H7 (cell line): ENCODE data around the gene TMEM42. TPM values are rescaled to one million over a fixed set of nuclear protein-coding genes. Genes with fewer than 3 reads are reported as not detected.

Source experiments
- DNase-seq: peaks from one replicate; pipeline ENCODE4 v3.0.0; 2012
- H3K27me3 ChIP-seq: 2 replicates; pipeline ENCODE4 v1.6.0; 2011; ENCODE audit warnings: mild to moderate bottlenecking, low read length; ENCODE audit not compliant: control insufficient read depth, insufficient read depth
- H3K36me3 ChIP-seq: replicated peaks from 2 replicates; pipeline ENCODE4 v1.5.1; 2011; ENCODE audit warnings: low read length; ENCODE audit not compliant: control insufficient read depth, insufficient read depth
- H3K4me3 ChIP-seq: 2 replicates; pipeline ENCODE4 v1.5.1; 2011; ENCODE audit warnings: low read depth, mild to moderate bottlenecking, control low read depth, low read length, moderate library complexity; ENCODE audit not compliant: insufficient read depth
- total RNA-seq: library from RNA; depleted of rRNA; stranded (reverse); fragments of >200 nt; shearing (Covaris generic); gene quantifications from 2 replicates; pipeline ENCODE4 v1.2.3, GENCODE V29; 2014

The TMEM42 gene
- total RNA-seq, 1 experiment from 2014 or later: 16.0 TPM

DNA sequence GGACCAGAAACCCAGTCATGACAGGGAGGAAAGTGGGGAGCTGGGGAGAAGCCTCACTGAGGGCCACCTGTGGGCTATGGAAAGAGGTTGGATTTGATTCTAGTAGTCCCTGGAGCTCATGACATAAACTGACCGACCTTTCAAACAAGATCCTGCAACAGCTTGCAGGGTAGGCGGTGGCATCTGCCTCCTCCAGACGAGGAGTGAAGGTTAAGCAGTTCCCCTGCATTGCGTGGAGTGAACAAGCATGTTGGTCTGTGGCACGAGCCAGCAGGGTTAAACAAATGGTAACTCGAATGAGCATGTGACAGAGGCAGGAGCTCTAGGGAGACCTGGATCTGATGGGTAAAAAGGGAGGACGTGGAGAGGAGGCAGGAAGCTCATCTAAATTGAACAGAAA, 25.4 kb downstream of the TMEM42 start:
- no peaks in the 10 kb centered on the region; the same call in 1 of the 2 replicates for H3K27me3 ChIP-seq
- no peak overlapping the region for H3K4me3 ChIP-seq
- H3K36me3 ChIP-seq: no peaks in the 10 kb centered on the region
- DNase-seq: no peak

DNA sequence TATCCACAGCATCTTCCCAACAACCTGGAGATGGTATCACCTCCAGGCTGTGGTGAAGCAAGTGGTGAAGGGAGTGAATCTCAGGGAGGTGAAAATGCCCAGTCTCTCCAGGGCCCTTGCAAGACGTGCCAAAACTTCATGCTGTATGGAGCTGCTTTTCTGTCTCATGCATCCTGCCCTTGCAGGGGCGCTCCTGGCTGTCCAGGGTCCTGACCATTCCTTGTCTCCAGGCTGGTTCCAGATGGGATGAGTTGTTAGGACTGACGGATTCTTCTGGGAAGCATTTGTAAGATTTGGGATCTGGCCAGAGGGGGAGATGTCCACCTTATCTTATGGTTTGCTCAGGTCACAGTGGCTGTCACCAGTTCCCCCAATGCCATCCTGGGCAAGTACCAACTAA, 28.5 kb downstream of the TMEM42 start:
- peak; percentile 61 for DNase-seq
- no peaks in the 10 kb centered on the region for H3K27me3 ChIP-seq

DNA sequence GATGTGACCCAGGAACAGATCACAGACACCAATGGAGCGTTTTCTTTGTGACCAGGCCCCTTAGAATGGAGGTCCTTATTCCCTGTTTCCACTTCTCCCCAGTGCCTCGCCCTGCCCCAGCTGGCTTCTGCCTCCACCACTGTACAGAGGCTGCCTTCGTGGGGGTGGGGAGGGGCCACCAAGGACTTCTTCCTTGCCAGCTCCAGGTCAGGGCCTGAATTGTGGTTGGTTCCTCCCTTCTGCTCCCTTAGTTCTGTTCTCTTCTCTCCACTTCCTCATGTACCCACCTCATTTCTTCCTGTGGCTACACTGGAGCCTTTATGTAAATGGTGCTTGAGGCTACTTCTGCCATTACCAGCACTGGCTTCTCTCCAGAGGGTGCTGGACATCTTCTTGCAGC, 29.1 kb downstream of the TMEM42 start:
- Histone ChIP-seq H3K4me3 (no peak overlapping the region), H3K27me3 (no peaks in the 10 kb centered on the region), H3K36me3 (no peaks in the 10 kb centered on the region)
- no peak for DNase-seq

More for the DNA sequence above, 28.5 kb downstream of the TMEM42 start:
- Histone ChIP-seq H3K36me3 (no peaks in the 10 kb centered on the region), H3K4me3 (no peak overlapping the region)

DNA sequence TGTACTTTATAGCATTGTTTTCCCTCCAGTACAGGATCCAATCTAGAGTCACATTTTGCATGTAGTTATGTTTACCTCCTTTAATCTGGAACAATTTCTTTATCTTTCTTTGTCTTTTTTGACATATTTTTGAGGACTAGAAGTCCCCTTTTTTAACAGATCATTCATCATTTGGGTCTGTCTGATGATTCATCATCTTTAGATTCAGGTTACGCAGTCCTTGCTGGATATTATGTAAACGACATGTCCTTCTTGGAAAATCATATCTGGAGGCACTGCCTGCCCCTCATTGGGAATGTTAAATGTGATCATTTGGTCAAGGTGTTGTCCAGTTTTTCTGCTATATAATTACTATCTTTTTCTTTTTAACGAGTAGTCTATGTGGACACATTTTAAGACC, 31.0 kb downstream of the TMEM42 start:
- H3K36me3 ChIP-seq: no peaks in the 10 kb centered on the region
- no peak for DNase-seq
- H3K4me3 ChIP-seq: no peak overlapping the region

DNA sequence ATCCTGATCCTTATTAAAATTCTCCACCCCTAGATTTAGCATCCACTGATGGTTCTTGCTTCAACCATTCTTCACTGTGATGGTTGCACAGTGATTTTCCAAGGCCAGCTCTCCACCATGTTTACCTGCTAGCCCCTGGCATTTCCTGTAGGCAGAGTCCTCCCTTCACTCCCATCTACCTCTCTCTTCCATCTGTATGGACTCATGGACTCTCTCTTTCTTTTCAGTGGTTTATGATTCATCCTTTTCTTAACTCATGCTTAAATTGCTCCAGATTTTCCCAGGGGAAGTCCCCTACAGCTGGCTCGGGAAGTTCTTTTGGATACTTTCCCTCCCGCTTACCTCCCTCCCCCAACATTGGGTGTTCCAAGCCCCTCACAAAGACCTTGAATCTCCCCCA, 31.4 kb downstream of the TMEM42 start:
- no peaks in the 10 kb centered on the region for H3K27me3 ChIP-seq
- no peak overlapping the region for H3K4me3 ChIP-seq
- no peaks in the 10 kb centered on the region for H3K36me3 ChIP-seq
- no peak for DNase-seq

More for the DNA sequence above, 31.0 kb downstream of the TMEM42 start:
- H3K27me3 ChIP-seq: no peaks in the 10 kb centered on the region

DNA sequence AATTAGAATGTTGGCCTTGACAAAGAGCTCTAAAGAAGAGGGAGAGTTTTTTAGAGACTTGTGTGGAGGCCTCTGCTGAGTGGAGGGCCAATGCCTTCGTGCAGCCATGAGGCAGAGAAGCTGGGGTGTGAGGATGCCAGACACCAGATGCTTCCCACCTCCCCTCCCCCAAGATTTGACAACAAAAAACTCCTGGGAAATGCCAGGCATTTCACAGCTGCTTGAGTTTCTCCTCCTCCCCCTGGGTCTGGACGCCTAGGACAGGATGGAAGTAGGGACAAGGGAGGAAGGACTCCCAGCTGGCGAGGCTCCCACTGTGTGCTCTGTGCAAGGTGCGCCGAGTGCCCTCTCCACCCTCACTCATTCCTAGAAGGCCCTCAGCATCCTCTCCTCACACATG, 32.8 kb downstream of the TMEM42 start:
- no peak overlapping the region for H3K4me3 ChIP-seq
- DNase-seq: peak; percentile 49
- no peaks in the 10 kb centered on the region for H3K36me3 ChIP-seq
- H3K27me3 ChIP-seq: no peaks in the 10 kb centered on the region

DNA sequence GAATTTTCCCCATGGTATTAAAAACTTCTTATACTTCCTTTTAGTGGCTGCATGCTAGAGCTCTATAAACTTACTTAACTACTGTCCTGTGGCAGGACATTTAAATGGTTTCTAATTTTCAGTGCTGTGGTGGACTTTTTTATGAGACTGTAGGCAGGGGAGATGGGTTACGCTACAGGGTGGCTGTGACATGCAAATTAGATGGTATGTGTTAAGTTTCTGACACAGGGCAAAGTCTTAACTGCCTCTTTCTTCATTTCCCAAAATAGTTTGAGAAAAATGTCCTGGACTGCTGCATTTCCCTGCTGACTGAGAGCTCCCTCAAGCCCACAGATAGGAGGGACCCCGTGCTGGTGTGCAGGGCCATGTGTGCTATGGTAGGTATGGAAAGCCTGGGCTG, 34.7 kb downstream of the TMEM42 start:
- no peak overlapping the region for H3K4me3 ChIP-seq
- no peaks in the 10 kb centered on the region for H3K27me3 ChIP-seq
- no peak for DNase-seq
- no peaks in the 10 kb centered on the region for H3K36me3 ChIP-seq

GRCh38 chr3:44899683-44900367, 38.1 kb downstream of the TMEM42 start:
- DNase-seq: no peak
- Histone ChIP-seq H3K4me3 (no peak overlapping the region), H3K36me3 (no peaks in the 10 kb centered on the region), H3K27me3 (no peaks in the 10 kb centered on the region)

DNA sequence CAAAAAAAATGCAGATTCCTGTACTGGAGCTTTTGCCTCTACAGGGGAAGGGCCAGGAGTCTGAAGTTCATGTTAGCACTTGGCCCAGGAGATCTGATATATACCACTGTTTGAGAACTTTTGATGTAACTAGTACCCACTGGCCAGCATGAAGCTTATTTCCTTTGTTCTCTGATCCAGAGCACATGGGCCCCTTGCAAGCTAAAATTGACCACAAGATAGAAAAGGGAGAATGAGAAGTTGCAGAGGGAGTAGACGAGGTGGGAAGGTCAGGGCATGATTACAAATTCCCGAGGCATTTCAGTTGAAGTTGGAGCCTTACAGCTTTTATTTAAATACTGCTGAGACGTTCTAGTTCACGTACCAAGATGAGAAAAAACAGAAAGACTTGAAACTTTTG, 40.9 kb downstream of the TMEM42 start:
- Histone ChIP-seq H3K4me3 (no peak overlapping the region), H3K36me3 (no peaks in the 10 kb centered on the region), H3K27me3 (no peaks in the 10 kb centered on the region)
- no peak for DNase-seq

DNA sequence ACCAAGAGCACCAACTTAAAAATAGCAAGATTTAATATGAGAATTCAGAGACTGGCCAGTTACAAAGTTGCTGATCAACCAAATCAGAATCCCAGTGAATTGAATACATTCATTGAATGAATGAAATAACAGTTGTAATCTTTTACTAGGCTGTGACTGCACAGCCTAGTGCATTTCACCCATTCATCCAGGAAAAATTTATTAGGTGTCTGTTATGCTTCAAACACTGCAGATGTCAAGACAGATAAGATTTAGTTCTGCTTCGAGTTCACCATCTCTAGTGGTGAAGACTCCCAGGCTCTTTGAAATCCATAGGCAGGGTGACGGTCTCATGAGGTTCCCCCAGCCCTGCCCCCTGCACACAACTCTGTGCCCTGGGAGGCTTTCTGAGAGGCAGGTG, 41.6 kb downstream of the TMEM42 start:
- no peak overlapping the region for H3K4me3 ChIP-seq
- no peak for DNase-seq
- no peaks in the 10 kb centered on the region for H3K27me3 ChIP-seq
- no peaks in the 10 kb centered on the region for H3K36me3 ChIP-seq

DNA sequence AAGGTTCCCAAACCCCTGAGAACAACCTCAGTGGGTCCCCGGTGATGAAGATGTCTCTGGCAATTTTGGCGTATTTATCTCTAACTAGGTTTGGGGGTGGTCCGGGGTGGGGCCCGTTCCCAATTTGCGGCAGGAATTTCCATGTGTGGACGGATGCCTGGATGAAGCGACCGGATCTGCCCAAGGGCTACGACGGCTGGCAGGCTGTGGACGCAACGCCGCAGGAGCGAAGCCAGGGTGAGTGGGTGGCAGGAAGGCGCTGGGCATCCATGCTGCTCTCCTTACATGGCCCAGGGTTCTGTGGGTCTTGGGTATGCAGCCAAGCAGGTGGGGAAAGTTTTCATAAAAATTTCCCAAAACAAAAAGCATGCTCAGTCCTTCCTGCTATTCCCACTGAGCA, 42.0 kb downstream of the TMEM42 start:
- Histone ChIP-seq H3K36me3 (no peaks in the 10 kb centered on the region), H3K4me3 (no peak overlapping the region), H3K27me3 (no peaks in the 10 kb centered on the region)
- no peak for DNase-seq

DNA sequence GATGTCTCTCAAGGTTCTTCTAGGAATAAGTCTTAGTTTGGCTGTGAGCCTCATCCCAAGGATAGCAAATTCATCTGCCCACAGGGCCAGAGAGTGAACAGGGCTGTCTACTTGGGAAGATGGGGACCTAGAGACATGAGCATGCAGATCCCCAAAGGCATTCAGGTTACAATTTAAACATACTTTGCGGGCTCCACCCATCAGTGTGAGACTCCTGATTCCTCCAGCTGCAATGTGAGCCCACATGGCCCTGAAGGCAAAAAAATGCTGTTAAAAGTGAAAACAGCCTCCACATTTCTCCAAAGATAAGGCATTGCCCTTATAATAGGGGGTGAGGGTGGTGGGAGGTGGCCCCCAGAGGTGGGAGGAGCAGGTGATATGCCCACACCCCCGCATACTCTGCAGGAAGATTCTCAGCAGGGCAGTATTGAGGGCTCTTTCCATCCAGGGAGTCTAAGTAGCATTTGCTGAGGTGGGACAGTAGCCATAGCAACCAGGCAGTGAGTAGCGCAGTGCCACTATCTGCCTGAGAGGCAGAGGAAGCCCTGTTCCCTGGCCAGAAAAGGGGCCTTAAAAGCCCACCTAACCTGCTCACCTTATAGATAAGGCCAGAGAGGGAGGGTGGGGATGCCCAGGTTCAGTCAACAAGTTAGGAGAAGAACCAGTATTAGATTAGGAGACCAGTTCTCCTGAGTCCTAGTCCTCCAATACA, 43.9 kb downstream of the TMEM42 start:
- Histone ChIP-seq H3K36me3 (no peaks in the 10 kb centered on the region), H3K4me3 (no peak overlapping the region), H3K27me3 (no peaks in the 10 kb centered on the region)
- DNase-seq: peak; percentile 67

DNA sequence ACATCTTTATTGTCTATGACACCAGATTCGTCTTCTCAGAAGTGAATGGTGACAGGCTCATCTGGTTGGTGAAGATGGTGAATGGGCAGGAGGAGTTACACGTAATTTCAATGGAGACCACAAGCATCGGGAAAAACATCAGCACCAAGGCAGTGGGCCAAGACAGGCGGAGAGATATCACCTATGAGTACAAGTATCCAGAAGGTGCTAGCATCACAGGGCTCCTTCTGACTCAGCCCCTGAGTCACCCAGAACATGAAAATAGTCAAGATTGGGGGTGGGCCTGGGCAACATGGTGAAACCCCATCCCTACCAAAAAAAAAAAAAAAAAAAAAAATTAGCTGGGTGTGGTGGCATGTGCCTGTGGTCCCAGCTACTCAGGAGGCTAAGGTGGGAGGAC, 45.3 kb downstream of the TMEM42 start:
- no peak overlapping the region for H3K4me3 ChIP-seq
- DNase-seq: no peak
- H3K27me3 ChIP-seq: no peaks in the 10 kb centered on the region
- no peaks in the 10 kb centered on the region for H3K36me3 ChIP-seq

- DNase-seq: no peak
Measured at GRCh38 chr3:44907612-44908011, 45.9 kb downstream of the TMEM42 start.

GRCh38 chr3:44909063-44909462, 47.4 kb downstream of the TMEM42 start:
- no peaks in the 10 kb centered on the region for H3K36me3 ChIP-seq

More at GRCh38 chr3:44907612-44908011, 45.9 kb downstream of the TMEM42 start:
- no peaks in the 10 kb centered on the region for H3K27me3 ChIP-seq
- no peaks in the 10 kb centered on the region for H3K36me3 ChIP-seq
- no peak overlapping the region for H3K4me3 ChIP-seq

More at GRCh38 chr3:44909063-44909462, 47.4 kb downstream of the TMEM42 start:
- no peaks in the 10 kb centered on the region for H3K27me3 ChIP-seq
- H3K4me3 ChIP-seq: no peak overlapping the region
- no peak for DNase-seq
